SK-N-MC (cell line): ENCODE measurements around the gene LOX.

Source experiments
- EZH2 ChIP-seq: fragments of 200-600 bp; sonication (generic); IDR thresholded peaks from one replicate; pipeline ENCODE4 v1.6.1; 2017; ENCODE audit warnings: antibody characterized with exemption
- FOXP2 ChIP-seq: optimal IDR thresholded peaks from 2 replicates; pipeline ENCODE3; 2011; ENCODE audit warnings: mild to moderate bottlenecking, moderate library complexity; ENCODE audit not compliant: insufficient read depth; ENCODE audit errors: extremely low read length, control extremely low read depth

DNA sequence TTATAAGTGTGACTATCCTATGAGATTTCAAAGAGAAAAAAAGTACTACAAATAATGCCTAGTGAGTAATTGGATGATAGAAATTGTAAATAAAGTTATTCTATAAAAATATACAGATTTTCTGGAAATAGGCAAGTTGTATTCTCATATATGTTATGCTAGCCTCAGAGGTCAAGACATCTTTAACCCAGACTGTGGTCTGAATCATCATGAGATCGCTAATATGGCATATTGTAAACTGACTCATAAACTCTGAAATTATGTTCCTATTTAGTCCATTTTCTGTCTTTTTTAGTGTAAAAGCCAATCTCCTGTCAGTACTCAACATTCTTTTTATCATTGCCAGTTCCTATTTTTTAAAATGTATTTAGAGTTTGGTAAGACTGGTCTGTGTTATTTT, 14.2 kb downstream of the LOX start:
- no peak for TF ChIP-seq FOXP2
- TF ChIP-seq EZH2: no peak
